ENCODE results near the gene NPBWR2. TPM values are rescaled to one million over a fixed set of nuclear protein-coding genes. Genes with fewer than 3 reads are reported as not detected.
"Not testable (repeated sequence)": the region's sequence is repeated elsewhere in the genome, so short reads cannot be mapped to it uniquely, and the experiment has no call there.

The NPBWR2 gene
- total and polyA plus RNA-seq, 4 donors: not detected

GRCh38 chr20:64138276-64138815, 31.0 kb upstream of the NPBWR2 start:
- no peaks in the 10 kb centered on the region for H3K36me3 ChIP-seq (ENCODE audit: control insufficient read depth in 1 of 2, insufficient read depth in 2 of 2, low read length in 1 of 2)
- H3K4me1 ChIP-seq (ENCODE audit: control insufficient read depth in 1 of 2, insufficient read depth in 2 of 2, low read length in 2 of 2): no peaks in the 10 kb centered on the region
- H3K27ac ChIP-seq (ENCODE audit: low read depth in 1 of 2, low read length in 2 of 2): no peak overlapping the region
- 71 to 73% methylated on average over 18 of the region's 18 CpGs for WGBS, 2 donors
- no peak overlapping the region for H3K4me3 ChIP-seq (ENCODE audit: low read length in 2 of 2)
- no peaks in the 10 kb centered on the region for H3K9me3 ChIP-seq (ENCODE audit: control insufficient read depth, low read length)
- ATAC-seq (ENCODE audit: low FRiP score): no peak
- intact Hi-C loops (cut with DNase I): no loop called here
- H3K27me3 ChIP-seq (ENCODE audit: control insufficient read depth in 1 of 2, insufficient read depth in 2 of 2, low read length in 1 of 2): no peaks in the 10 kb centered on the region
- DNase-seq: peak; percentile 14 to 44

DNA sequence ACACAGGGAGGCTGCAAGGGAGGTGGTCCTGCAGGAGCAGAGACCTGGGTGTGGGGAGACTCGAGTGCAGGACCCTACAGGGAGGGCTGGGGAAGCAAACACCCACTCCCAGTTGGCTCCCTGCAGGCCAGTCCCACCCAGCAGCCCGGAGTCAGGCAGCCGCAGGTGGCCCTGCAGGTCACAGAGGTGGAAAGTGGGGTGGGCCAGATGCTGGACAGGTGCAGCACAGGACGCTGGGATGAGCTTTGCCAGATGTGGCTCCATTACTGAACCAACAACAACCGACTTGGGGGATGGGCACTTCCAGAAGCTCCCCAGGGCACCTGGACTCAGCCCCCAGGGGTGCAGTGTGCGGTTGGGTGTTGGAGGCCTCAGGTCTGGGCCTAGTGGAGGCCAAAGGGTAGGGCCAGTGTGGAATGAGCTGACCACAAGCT, 30.2 kb upstream of the NPBWR2 start:
- Histone ChIP-seq H3K27ac (ENCODE audit: low read depth in 1 of 2, low read length in 2 of 2) (no peak overlapping the region), H3K36me3 (ENCODE audit: control insufficient read depth in 1 of 2, insufficient read depth in 2 of 2, low read length in 1 of 2) (no peaks in the 10 kb centered on the region), H3K9me3 (ENCODE audit: control insufficient read depth, low read length) (no peaks in the 10 kb centered on the region), H3K4me3 (ENCODE audit: low read length in 2 of 2) (no peak overlapping the region), H3K27me3 (ENCODE audit: control insufficient read depth in 1 of 2, insufficient read depth in 2 of 2, low read length in 1 of 2) (no peaks in the 10 kb centered on the region), H3K4me1 (ENCODE audit: control insufficient read depth in 1 of 2, insufficient read depth in 2 of 2, low read length in 2 of 2) (no peaks in the 10 kb centered on the region)
- intact Hi-C loops (cut with DNase I): no loop called here
- DNase-seq (peak; percentile 19 to 65), ATAC-seq (ENCODE audit: low FRiP score) (no peak)
- 74 to 82% methylated on average over 6 of the region's 6 CpGs for WGBS, 2 donors

DNA sequence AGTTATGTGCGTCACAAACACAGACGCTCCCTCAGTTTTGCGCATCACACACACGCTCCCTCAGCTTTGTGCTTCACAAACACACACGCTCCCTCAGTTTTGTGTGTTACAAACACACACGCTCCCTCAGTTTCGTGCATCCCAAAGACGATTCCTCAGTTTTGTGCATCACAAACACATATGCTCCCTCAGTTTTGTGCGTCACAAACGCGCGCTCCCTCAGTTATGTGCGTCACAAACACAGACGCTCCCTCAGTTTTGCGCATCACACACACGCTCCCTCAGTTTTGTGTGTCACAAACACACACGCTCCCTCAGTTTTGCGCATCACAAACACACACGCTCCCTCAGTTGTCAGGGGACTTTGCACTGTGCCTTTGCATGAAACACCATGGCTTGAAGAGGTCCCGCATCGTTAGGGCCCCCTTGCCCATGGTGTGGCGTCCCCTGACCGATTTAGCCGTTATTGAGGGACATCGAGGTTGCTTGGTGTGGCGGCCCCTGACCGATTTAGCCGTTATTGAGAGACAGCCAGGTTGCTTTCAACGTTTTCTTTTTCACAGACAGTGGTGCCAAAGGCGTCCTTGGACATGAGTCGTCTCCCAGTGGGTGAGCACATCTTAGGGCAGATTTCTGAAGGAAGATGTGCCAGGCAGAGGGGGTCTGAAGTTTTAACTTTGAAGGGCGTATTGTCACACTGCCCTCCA, 28.8 kb upstream of the NPBWR2 start:
- Histone ChIP-seq H3K36me3 (ENCODE audit: control insufficient read depth in 1 of 2, insufficient read depth in 2 of 2, low read length in 1 of 2) (no peaks in the 10 kb centered on the region), H3K9me3 (ENCODE audit: control insufficient read depth, low read length) (no peaks in the 10 kb centered on the region), H3K4me3 (ENCODE audit: low read length in 2 of 2) (no peak overlapping the region), H3K4me1 (ENCODE audit: control insufficient read depth in 1 of 2, insufficient read depth in 2 of 2, low read length in 2 of 2) (no peaks in the 10 kb centered on the region), H3K27me3 (ENCODE audit: control insufficient read depth in 1 of 2, insufficient read depth in 2 of 2, low read length in 1 of 2) (no peaks in the 10 kb centered on the region), H3K27ac (ENCODE audit: low read depth in 1 of 2, low read length in 2 of 2) (no peak overlapping the region)
- WGBS, 2 donors: 80 to 81% methylated on average over 30 to 32 of the region's 32 CpGs
- ATAC-seq (ENCODE audit: low FRiP score) (no peak), DNase-seq (peak; percentile 4 to 42)
- intact Hi-C loops (cut with DNase I): no loop called here

DNA sequence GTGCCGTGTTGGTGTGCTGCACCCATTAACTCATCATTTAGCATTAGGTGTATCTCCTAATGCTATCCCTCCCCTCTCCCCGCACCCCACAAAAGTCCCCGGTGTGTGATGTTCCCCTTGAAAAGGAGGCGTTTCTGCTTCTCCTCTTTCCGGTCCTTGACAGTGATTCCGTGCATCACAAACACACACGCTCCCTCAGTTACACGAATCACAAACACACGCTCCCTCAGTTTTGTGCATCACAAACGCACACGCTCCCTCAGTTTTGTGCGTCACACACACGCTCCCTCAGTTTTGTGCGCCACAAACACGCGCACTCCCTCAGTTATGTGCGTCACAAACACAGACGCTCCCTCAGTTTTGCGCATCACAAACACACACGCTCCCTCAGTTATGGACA, 27.4 kb upstream of the NPBWR2 start:
- DNase-seq; H3K36me3 ChIP-seq (ENCODE audit: control insufficient read depth in 1 of 2, insufficient read depth in 2 of 2, low read length in 1 of 2); H3K4me1 ChIP-seq (ENCODE audit: control insufficient read depth in 1 of 2, insufficient read depth in 2 of 2, low read length in 2 of 2); intact Hi-C loops (cut with DNase I); ATAC-seq (ENCODE audit: low FRiP score); H3K9me3 ChIP-seq (ENCODE audit: control insufficient read depth, low read length); H3K4me3 ChIP-seq (ENCODE audit: low read length in 2 of 2); H3K27ac ChIP-seq (ENCODE audit: low read depth in 1 of 2, low read length in 2 of 2); H3K27me3 ChIP-seq (ENCODE audit: control insufficient read depth in 1 of 2, insufficient read depth in 2 of 2, low read length in 1 of 2): not testable (repeated sequence)
- WGBS, 2 donors: 76 to 77% methylated on average over 20 of the region's 20 CpGs

GRCh38 chr20:64133951-64134407, 26.6 kb upstream of the NPBWR2 start:
- H3K27me3 ChIP-seq (ENCODE audit: control insufficient read depth in 1 of 2, insufficient read depth in 2 of 2, low read length in 1 of 2): no peaks in the 10 kb centered on the region
- H3K4me1 ChIP-seq (ENCODE audit: control insufficient read depth in 1 of 2, insufficient read depth in 2 of 2, low read length in 2 of 2): no peaks in the 10 kb centered on the region
- H3K9me3 ChIP-seq (ENCODE audit: control insufficient read depth, low read length): peaks cover 2% of the 10 kb centered on the region
- H3K36me3 ChIP-seq (ENCODE audit: control insufficient read depth in 1 of 2, insufficient read depth in 2 of 2, low read length in 1 of 2): no peaks in the 10 kb centered on the region
- DNase-seq (peak; percentile 6 to 37), ATAC-seq (ENCODE audit: low FRiP score) (no peak)
- intact Hi-C loops (cut with DNase I): no loop called here
- H3K4me3 ChIP-seq (ENCODE audit: low read length in 2 of 2): no peak overlapping the region
- 48 to 49% methylated on average over 8 of the region's 8 CpGs for WGBS, 2 donors
- no peak overlapping the region for H3K27ac ChIP-seq (ENCODE audit: low read depth in 1 of 2, low read length in 2 of 2)

- ATAC-seq (ENCODE audit: low FRiP score): no peak
- peak; percentile 38 to 42 for DNase-seq
- H3K9me3 ChIP-seq (ENCODE audit: control insufficient read depth, low read length): peaks cover 2% of the 10 kb centered on the region
- no peak overlapping the region for H3K4me3 ChIP-seq (ENCODE audit: low read length in 2 of 2)
- intact Hi-C loops (cut with DNase I): no loop called here
- no peaks in the 10 kb centered on the region for H3K36me3 ChIP-seq (ENCODE audit: control insufficient read depth in 1 of 2, insufficient read depth in 2 of 2, low read length in 1 of 2)
- no peaks in the 10 kb centered on the region for H3K4me1 ChIP-seq (ENCODE audit: control insufficient read depth in 1 of 2, insufficient read depth in 2 of 2, low read length in 2 of 2)
- no peaks in the 10 kb centered on the region for H3K27me3 ChIP-seq (ENCODE audit: control insufficient read depth in 1 of 2, insufficient read depth in 2 of 2, low read length in 1 of 2)
- H3K27ac ChIP-seq (ENCODE audit: low read depth in 1 of 2, low read length in 2 of 2): no peak overlapping the region
- WGBS, 2 donors: 77 to 84% methylated on average over 4 of the region's 4 CpGs
These were observed 24.0 kb upstream of the NPBWR2 start for GRCh38 chr20:64131406-64131805.

DNA sequence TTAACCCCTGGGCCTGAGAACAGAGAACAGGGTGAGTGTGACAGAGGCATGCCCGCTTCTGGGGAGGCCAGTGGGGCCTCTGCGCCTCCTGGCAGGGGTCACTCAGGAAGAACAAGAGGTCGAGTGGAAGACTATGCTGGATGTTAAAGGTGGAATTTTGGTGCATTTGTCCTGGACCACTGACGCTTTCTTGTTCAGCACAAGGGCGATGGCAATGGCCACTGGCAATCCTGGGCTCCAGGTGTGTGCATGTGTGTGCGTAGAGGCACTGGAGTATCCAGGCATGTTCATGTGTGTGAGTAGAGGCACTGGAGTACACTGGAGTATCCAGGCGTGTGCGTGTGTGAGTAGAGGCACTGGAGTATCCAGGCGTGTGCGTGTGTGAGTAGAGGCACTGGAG, 23.5 kb upstream of the NPBWR2 start:
- Histone ChIP-seq H3K27ac (ENCODE audit: low read depth in 1 of 2, low read length in 2 of 2) (no peak overlapping the region), H3K9me3 (ENCODE audit: control insufficient read depth, low read length) (peaks cover 2% of the 10 kb centered on the region), H3K4me3 (ENCODE audit: low read length in 2 of 2) (no peak overlapping the region), H3K4me1 (ENCODE audit: control insufficient read depth in 1 of 2, insufficient read depth in 2 of 2, low read length in 2 of 2) (no peaks in the 10 kb centered on the region), H3K27me3 (ENCODE audit: control insufficient read depth in 1 of 2, insufficient read depth in 2 of 2, low read length in 1 of 2) (no peaks in the 10 kb centered on the region), H3K36me3 (ENCODE audit: control insufficient read depth in 1 of 2, insufficient read depth in 2 of 2, low read length in 1 of 2) (no peaks in the 10 kb centered on the region)
- intact Hi-C loops (cut with DNase I): no loop called here
- WGBS, 2 donors: 78 to 81% methylated on average over 10 of the region's 10 CpGs
- DNase-seq: peak; percentile 4 to 24
- no peak for ATAC-seq (ENCODE audit: low FRiP score)

GRCh38 chr20:64130271-64130670, 22.9 kb upstream of the NPBWR2 start:
- DNase-seq (no peak), ATAC-seq (ENCODE audit: low FRiP score) (no peak)
- H3K27me3 ChIP-seq (ENCODE audit: control insufficient read depth in 1 of 2, insufficient read depth in 2 of 2, low read length in 1 of 2): no peaks in the 10 kb centered on the region
- no peaks in the 10 kb centered on the region for H3K4me1 ChIP-seq (ENCODE audit: control insufficient read depth in 1 of 2, insufficient read depth in 2 of 2, low read length in 2 of 2)
- peaks cover 2% of the 10 kb centered on the region for H3K9me3 ChIP-seq (ENCODE audit: control insufficient read depth, low read length)
- no peak overlapping the region for H3K4me3 ChIP-seq (ENCODE audit: low read length in 2 of 2)
- no peaks in the 10 kb centered on the region for H3K36me3 ChIP-seq (ENCODE audit: control insufficient read depth in 1 of 2, insufficient read depth in 2 of 2, low read length in 1 of 2)
- H3K27ac ChIP-seq (ENCODE audit: low read depth in 1 of 2, low read length in 2 of 2): no peak overlapping the region
- intact Hi-C loops (cut with DNase I): no loop called here
- 61 to 62% methylated on average over 5 of the region's 5 CpGs for WGBS, 2 donors

DNA sequence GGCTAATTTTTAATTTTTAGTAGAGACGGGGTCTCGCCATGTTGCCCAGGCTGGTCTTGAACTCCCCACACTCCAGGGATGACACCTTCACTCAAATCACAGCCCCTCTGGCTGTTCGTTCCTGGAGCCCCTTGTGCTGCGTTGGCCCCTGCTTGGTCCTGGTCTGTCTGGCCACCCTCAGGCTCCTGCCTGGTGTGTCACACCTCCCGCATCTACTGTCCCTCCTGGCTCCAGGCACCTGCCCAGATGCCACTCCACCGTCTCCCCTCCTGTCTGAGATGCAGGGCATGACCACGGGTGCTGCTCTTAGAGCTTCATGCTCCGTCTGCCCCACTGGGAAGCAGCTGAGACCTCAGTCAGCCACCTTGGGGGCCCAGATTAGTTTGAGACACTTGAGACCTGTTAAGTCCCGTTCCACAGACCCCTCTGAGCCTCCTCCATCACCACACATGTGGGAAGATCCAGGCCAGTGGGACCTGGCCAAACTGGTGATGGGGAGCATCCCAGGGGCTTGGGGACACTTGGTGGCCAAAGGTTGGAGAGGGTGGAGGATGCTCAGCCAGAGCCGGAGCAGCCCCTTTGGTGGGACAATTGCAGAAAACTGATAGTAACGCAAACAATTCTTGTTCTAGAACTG, 21.9 kb upstream of the NPBWR2 start:
- 77 to 80% methylated on average over 11 of the region's 11 CpGs for WGBS, 2 donors
- H3K36me3 ChIP-seq (ENCODE audit: control insufficient read depth in 1 of 2, insufficient read depth in 2 of 2, low read length in 1 of 2): no peaks in the 10 kb centered on the region
- no peak for ATAC-seq (ENCODE audit: low FRiP score)
- intact Hi-C loops (cut with DNase I): no loop called here
- H3K9me3 ChIP-seq (ENCODE audit: control insufficient read depth, low read length): peaks cover 2% of the 10 kb centered on the region
- no peak overlapping the region for H3K4me3 ChIP-seq (ENCODE audit: low read length in 2 of 2)
- H3K27me3 ChIP-seq (ENCODE audit: control insufficient read depth in 1 of 2, insufficient read depth in 2 of 2, low read length in 1 of 2): no peaks in the 10 kb centered on the region
- H3K4me1 ChIP-seq (ENCODE audit: control insufficient read depth in 1 of 2, insufficient read depth in 2 of 2, low read length in 2 of 2): no peaks in the 10 kb centered on the region
- H3K27ac ChIP-seq (ENCODE audit: low read depth in 1 of 2, low read length in 2 of 2): no peak overlapping the region
- peak; percentile 28 to 55 for DNase-seq
